Measurements from ENCODE around the gene WDR27. TPM values are rescaled to one million over a fixed set of nuclear protein-coding genes. Genes with fewer than 3 reads are reported as not detected.

Gene WDR27
- total and polyA plus RNA-seq, 10 of the 15 experiments (the other 5 are each of a cell fraction or from before 2014, with no cell fraction given) = 1.9 to 33.2 (median 19.0) TPM

DNA sequence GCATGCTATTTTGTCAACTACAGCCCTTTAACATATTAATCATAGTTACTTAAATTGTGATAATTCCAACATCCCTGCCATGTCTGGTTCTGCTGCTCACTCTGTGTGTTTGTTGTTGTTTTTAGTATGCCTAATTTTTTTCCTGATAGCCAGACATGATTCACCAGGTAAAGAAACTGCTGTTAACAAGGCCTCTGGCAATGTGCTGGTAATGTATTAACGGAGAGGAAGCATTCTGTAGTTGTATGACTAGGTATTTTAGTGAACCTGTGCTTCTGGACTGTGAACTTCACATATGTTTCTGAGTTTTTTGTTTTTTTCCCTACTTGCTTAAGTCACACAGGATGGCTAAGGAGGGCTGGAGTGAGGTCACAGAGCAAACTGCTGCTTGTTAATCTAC lies 44.7 kb upstream of the WDR27 start:
- 87% methylated on average over 1 of the region's 1 CpG for WGBS (ENCODE audit: insufficient coverage, insufficient replicate concordance, low lambda C conversion rate, missing lambda C conversion rate)
- intact Hi-C loops (cut with micrococcal nuclease; ENCODE audit: unreplicated experiment) = no loop called here
- no TSS peak for BruUV-seq (replicated peaks)

More for the DNA sequence above, 44.7 kb upstream of the WDR27 start:
- TF ChIP-seq IKZF1 (conservative IDR thresholded peaks at IDR 0.05) (no peak), PAX8 (IDR thresholded peaks at IDR 0.05) (no peak), BRCA1 (IDR thresholded peaks at IDR 0.05; ENCODE audit: low read depth, low read length) (no peak), FOXK2 (IDR thresholded peaks at IDR 0.05) (no peak), YBX1 (IDR thresholded peaks at IDR 0.05) (no peak), ATF7 (IDR thresholded peaks at IDR 0.05; ENCODE audit: low read depth) (no peak), TCF12 (IDR thresholded peaks at IDR 0.05; ENCODE audit: low read depth, low read length) (no peak), LARP7 (IDR thresholded peaks at IDR 0.05) (no peak), JUNB (IDR thresholded peaks at IDR 0.05) (no peak), DPF2 (IDR thresholded peaks at IDR 0.05) (no peak), RUNX3 (IDR thresholded peaks at IDR 0.05; ENCODE audit: low read length) (no peak), RFX5 (IDR thresholded peaks at IDR 0.05; ENCODE audit: low read depth, low read length) (no peak), CBX3 (IDR thresholded peaks at IDR 0.05; ENCODE audit: borderline replicate concordance, low read depth) (no peak), ZNF274 (IDR thresholded peaks at IDR 0.05; ENCODE audit: insufficient read depth, insufficient read length) (no peak), CBFB (IDR thresholded peaks at IDR 0.05; ENCODE audit: low read depth) (no peak), SREBF1 (IDR thresholded peaks at IDR 0.05; ENCODE audit: low read length) (no peak)
- TF ChIP-seq, protein P1, sequence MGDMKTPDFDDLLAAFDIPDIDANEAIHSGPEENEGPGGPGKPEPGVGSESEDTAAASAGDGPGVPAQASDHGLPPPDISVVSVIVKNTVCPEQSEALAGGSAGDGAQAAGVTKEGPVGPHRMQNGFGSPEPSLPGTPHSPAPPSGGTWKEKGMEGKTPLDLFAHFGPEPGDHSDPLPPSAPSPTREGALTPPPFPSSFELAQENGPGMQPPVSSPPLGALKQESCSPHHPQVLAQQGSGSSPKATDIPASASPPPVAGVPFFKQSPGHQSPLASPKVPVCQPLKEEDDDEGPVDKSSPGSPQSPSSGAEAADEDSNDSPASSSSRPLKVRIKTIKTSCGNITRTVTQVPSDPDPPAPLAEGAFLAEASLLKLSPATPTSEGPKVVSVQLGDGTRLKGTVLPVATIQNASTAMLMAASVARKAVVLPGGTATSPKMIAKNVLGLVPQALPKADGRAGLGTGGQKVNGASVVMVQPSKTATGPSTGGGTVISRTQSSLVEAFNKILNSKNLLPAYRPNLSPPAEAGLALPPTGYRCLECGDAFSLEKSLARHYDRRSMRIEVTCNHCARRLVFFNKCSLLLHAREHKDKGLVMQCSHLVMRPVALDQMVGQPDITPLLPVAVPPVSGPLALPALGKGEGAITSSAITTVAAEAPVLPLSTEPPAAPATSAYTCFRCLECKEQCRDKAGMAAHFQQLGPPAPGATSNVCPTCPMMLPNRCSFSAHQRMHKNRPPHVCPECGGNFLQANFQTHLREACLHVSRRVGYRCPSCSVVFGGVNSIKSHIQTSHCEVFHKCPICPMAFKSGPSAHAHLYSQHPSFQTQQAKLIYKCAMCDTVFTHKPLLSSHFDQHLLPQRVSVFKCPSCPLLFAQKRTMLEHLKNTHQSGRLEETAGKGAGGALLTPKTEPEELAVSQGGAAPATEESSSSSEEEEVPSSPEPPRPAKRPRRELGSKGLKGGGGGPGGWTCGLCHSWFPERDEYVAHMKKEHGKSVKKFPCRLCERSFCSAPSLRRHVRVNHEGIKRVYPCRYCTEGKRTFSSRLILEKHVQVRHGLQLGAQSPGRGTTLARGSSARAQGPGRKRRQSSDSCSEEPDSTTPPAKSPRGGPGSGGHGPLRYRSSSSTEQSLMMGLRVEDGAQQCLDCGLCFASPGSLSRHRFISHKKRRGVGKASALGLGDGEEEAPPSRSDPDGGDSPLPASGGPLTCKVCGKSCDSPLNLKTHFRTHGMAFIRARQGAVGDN (IDR thresholded peaks at IDR 0.05) = no peak
- TF ChIP-seq, protein P2, sequence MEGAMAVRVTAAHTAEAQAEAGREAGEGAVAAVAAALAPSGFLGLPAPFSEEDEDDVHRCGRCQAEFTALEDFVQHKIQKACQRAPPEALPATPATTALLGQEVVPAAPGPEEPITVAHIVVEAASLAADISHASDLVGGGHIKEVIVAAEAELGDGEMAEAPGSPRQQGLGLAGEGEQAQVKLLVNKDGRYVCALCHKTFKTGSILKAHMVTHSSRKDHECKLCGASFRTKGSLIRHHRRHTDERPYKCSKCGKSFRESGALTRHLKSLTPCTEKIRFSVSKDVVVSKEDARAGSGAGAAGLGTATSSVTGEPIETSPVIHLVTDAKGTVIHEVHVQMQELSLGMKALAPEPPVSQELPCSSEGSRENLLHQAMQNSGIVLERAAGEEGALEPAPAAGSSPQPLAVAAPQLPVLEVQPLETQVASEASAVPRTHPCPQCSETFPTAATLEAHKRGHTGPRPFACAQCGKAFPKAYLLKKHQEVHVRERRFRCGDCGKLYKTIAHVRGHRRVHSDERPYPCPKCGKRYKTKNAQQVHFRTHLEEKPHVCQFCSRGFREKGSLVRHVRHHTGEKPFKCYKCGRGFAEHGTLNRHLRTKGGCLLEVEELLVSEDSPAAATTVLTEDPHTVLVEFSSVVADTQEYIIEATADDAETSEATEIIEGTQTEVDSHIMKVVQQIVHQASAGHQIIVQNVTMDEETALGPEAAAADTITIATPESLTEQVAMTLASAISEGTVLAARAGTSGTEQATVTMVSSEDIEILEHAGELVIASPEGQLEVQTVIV (IDR thresholded peaks at IDR 0.05; ENCODE audit: borderline replicate concordance, partially characterized antibody) = no peak
- in situ Hi-C loops (cut with MboI) = no loop called here
- ChIA-PET POLR2A (no interaction called here), SMC1A (ENCODE audit: uncharacterized antibody, unreplicated experiment) (no interaction called here), RAD21 (ENCODE audit: unreplicated experiment) (no interaction called here), CTCF (no interaction called here)
- no peaks in the 10 kb centered on the region; the same call in 2 of the 3 replicates for H3K9me3 ChIP-seq (replicated peaks; ENCODE audit: control insufficient read depth, insufficient read depth, low read length)
- no peaks in the 10 kb centered on the region for H4K20me1 ChIP-seq (ENCODE audit: control insufficient read depth, insufficient read depth)
- no peak overlapping the region for H3K4me3 ChIP-seq
- no peak overlapping the region for H3K9ac ChIP-seq (ENCODE audit: control insufficient read depth, insufficient read depth, low read length)
- H3K4me1 ChIP-seq (ENCODE audit: control insufficient read depth, insufficient read depth, low read length) = no peaks in the 10 kb centered on the region; the same call in 1 of the 2 replicates
- H3K4me2 ChIP-seq (ENCODE audit: control insufficient read depth, insufficient read depth) = no peak overlapping the region
- H3K27me3 ChIP-seq (replicated peaks in 1 of 2; ENCODE audit: control insufficient read depth in 2 of 2, insufficient read depth in 2 of 2, low read length in 1 of 2) = no peaks in the 10 kb centered on the region
- no peak overlapping the region for H3K27ac ChIP-seq (ENCODE audit: control insufficient read depth, insufficient read depth)
- H3K36me3 ChIP-seq (ENCODE audit: control insufficient read depth in 2 of 2, insufficient read depth in 2 of 2, low read length in 1 of 2) = no peaks in the 10 kb centered on the region
- ATAC-seq (no peak), FAIRE-seq (no peak), DNase-seq (ENCODE audit: low read depth, low spot score) (no peak)
- peaks cover 16% of the 10 kb centered on the region for H3K79me2 ChIP-seq (ENCODE audit: control insufficient read depth, insufficient read depth, low read length)
- H2AFZ ChIP-seq (ENCODE audit: control insufficient read depth, low read depth, low read length) = no peak overlapping the region
